Smooth muscle cell (in vitro differentiated cells): ENCODE results near the gene MARK2. TPM values are rescaled to one million over a fixed set of nuclear protein-coding genes. Genes with fewer than 3 reads are reported as not detected.

ENCODE experiments used
- DNase-seq: peaks from one replicate; lab custom pipeline; 2025; ENCODE audit not compliant: unreplicated experiment; lab: John Stamatoyannopoulos, UW
- H2AFZ ChIP-seq: fragments of 200-600 bp; sonication (generic); 2 replicates; pipeline ENCODE4 v1.6.0; 2016; ENCODE audit warnings: antibody characterized with exemption, low read depth, mild to moderate bottlenecking
- H3F3A ChIP-seq: fragments of 200-600 bp; sonication (generic); 2 replicates; pipeline ENCODE4 v1.6.0; 2017; ENCODE audit warnings: antibody characterized with exemption, low read depth
- H3K27ac ChIP-seq: fragments of 200-600 bp; sonication (generic); 2 replicates; pipeline ENCODE4 v1.5.1; 2016; ENCODE audit warnings: low read depth, mild to moderate bottlenecking
- H3K27me3 ChIP-seq: fragments of 200-600 bp; sonication (generic); 2 replicates; pipeline ENCODE4 v1.6.1; 2016; ENCODE audit warnings: low read depth, mild to moderate bottlenecking
- H3K36me3 ChIP-seq: fragments of 200-600 bp; sonication (generic); 2 replicates; pipeline ENCODE4 v1.5.1; 2016; ENCODE audit warnings: low read depth
- H3K4me1 ChIP-seq: fragments of 200-600 bp; sonication (generic); 2 replicates; pipeline ENCODE4 v1.5.1; 2016; ENCODE audit warnings: low read depth
- H3K4me2 ChIP-seq: fragments of 200-600 bp; sonication (generic); 2 replicates; pipeline ENCODE4 v1.6.0; 2016; ENCODE audit warnings: mild to moderate bottlenecking
- H3K4me3 ChIP-seq: fragments of 200-600 bp; sonication (generic); 2 replicates; pipeline ENCODE4 v1.5.1; 2016; ENCODE audit warnings: mild to moderate bottlenecking
- H3K79me2 ChIP-seq: fragments of 200-600 bp; sonication (generic); 2 replicates; pipeline ENCODE4 v1.6.0; 2016; ENCODE audit warnings: low read depth, mild to moderate bottlenecking
- H3K9ac ChIP-seq: fragments of 200-600 bp; sonication (generic); 2 replicates; pipeline ENCODE4 v1.6.0; 2016; ENCODE audit warnings: low read depth
- H3K9me3 ChIP-seq: fragments of 200-600 bp; sonication (generic); replicated peaks from 2 replicates; pipeline ENCODE4 v1.5.1; 2016; ENCODE audit warnings: low read depth
- H4K20me1 ChIP-seq: fragments of 200-600 bp; sonication (generic); 2 replicates; pipeline ENCODE4 v1.6.0; 2016; ENCODE audit warnings: low read depth
- WGBS: methylation state at CpG from one replicate; pipeline ENCODE4 v1.1.7; 2016; ENCODE audit warnings: low lambda C conversion rate; 5-methylcytosine and 5-hydroxymethylcytosine counted together
- polyA plus RNA-seq: library from polyadenylated mRNA; unstranded; fragments of >200 nt; fragmentation: Nextera tagmentation; extraction: Ambion mirVana; gene quantifications from 2 replicates; pipeline ENCODE4 v1.2.1, GENCODE V29; 2016
- total RNA-seq: library from RNA; depleted of rRNA; stranded (reverse); fragments of >200 nt; gene quantifications from 2 replicates; pipeline ENCODE4 v1.2.3, GENCODE V29; 2014
- TF ChIP-seq, protein P1 (sequence below): fragments of 200-600 bp; sonication (generic); IDR thresholded peaks from 2 replicates; pipeline ENCODE4 v1.5.1; 2017; ENCODE audit warnings: borderline replicate concordance, mild to moderate bottlenecking, antibody characterized with exemption; ENCODE audit not compliant: insufficient read depth, poor library complexity, severe bottlenecking

The MARK2 gene
- total and polyA plus RNA-seq, 2 experiments from 2014 or later: 14.2 to 23.3 TPM

DNA sequence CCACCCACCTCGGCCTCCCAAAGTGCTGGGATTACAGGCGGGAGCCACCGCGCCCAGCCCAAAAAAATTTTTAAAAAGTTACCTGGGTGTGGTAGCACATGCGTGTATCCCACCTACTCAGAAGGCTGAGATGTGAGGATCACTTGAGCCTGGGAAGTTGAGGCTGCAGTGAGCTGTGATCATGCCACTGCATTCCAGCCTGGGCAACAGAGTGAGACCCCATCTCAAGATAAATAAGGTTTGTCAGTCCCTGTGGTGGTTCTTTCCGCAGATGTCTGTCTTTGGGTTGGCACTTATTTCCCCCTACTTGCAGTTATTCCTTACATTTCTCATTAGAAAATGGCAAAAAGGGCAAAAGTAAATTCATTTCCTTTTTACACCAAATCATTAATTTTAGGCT, 8.0 kb downstream of the MARK2 start:
- H3K4me2 ChIP-seq: no peak overlapping the region
- 99% methylated on average over 6 of the region's 6 CpGs for WGBS
- H4K20me1 ChIP-seq: peaks cover 98% of the 10 kb centered on the region
- no peak for DNase-seq
- TF ChIP-seq, protein P1, sequence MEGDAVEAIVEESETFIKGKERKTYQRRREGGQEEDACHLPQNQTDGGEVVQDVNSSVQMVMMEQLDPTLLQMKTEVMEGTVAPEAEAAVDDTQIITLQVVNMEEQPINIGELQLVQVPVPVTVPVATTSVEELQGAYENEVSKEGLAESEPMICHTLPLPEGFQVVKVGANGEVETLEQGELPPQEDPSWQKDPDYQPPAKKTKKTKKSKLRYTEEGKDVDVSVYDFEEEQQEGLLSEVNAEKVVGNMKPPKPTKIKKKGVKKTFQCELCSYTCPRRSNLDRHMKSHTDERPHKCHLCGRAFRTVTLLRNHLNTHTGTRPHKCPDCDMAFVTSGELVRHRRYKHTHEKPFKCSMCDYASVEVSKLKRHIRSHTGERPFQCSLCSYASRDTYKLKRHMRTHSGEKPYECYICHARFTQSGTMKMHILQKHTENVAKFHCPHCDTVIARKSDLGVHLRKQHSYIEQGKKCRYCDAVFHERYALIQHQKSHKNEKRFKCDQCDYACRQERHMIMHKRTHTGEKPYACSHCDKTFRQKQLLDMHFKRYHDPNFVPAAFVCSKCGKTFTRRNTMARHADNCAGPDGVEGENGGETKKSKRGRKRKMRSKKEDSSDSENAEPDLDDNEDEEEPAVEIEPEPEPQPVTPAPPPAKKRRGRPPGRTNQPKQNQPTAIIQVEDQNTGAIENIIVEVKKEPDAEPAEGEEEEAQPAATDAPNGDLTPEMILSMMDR: no peak
- H3K27ac ChIP-seq: peak overlapping the region; percentile 69
- H3F3A ChIP-seq: peaks cover 6% of the 10 kb centered on the region
- H3K9me3 ChIP-seq: no peaks in the 10 kb centered on the region
- peak overlapping the region; percentile 50 for H3K9ac ChIP-seq
- H3K79me2 ChIP-seq: peaks cover 89% of the 10 kb centered on the region
- no peak overlapping the region for H3K4me3 ChIP-seq
- H3K4me1 ChIP-seq: peaks cover 16% of the 10 kb centered on the region
- H3K36me3 ChIP-seq: no peaks in the 10 kb centered on the region
- H2AFZ ChIP-seq: no peak overlapping the region
- H3K27me3 ChIP-seq: no peaks in the 10 kb centered on the region

GRCh38 chr11:63847363-63847762, 8.5 kb downstream of the MARK2 start:
- Histone ChIP-seq H3K36me3 (no peaks in the 10 kb centered on the region), H3K79me2 (peaks cover 87% of the 10 kb centered on the region), H3F3A (peaks cover 6% of the 10 kb centered on the region), H3K9ac (peak overlapping the region; percentile 50), H3K4me1 (peaks cover 12% of the 10 kb centered on the region), H2AFZ (no peak overlapping the region), H3K27me3 (no peaks in the 10 kb centered on the region), H3K9me3 (no peaks in the 10 kb centered on the region), H4K20me1 (peaks cover 97% of the 10 kb centered on the region), H3K27ac (peak overlapping the region; percentile 69), H3K4me3 (no peak overlapping the region), H3K4me2 (peak overlapping the region; percentile 62)
- TF ChIP-seq, protein P1: no peak
- WGBS: 72% methylated on average over 3 of the region's 3 CpGs
- no peak for DNase-seq

DNA sequence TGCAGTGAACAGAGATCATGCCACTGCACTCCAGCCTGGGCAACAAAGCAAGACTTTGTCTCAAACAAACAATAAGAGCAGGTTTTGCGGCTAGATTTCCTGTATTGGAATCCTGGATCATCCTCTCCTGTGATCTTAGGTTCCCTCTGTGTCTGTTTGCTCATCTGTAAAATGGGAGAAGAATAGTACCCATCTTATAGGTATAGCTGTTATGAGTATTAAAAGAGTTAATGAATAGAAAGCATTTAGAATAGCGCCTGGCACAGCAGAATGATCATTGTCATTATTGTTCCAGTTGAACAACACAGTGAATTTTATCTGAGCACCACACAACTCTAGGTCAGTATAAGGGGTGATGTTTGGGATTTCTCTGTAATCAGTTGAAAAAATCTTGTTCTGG, 10.8 kb downstream of the MARK2 start:
- TF ChIP-seq, protein P1: no peak
- H3F3A ChIP-seq: peaks cover 16% of the 10 kb centered on the region
- H2AFZ ChIP-seq: no peak overlapping the region
- H3K4me1 ChIP-seq: peaks cover 4% of the 10 kb centered on the region
- H3K79me2 ChIP-seq: peaks cover 84% of the 10 kb centered on the region
- peaks cover 97% of the 10 kb centered on the region for H4K20me1 ChIP-seq
- no peak overlapping the region for H3K9ac ChIP-seq
- no peak for DNase-seq
- no peak overlapping the region for H3K4me3 ChIP-seq
- H3K27ac ChIP-seq: no peak overlapping the region
- no peaks in the 10 kb centered on the region for H3K27me3 ChIP-seq
- H3K4me2 ChIP-seq: no peak overlapping the region
- WGBS: 94% methylated on average over 2 of the region's 2 CpGs
- no peaks in the 10 kb centered on the region for H3K9me3 ChIP-seq
- H3K36me3 ChIP-seq: no peaks in the 10 kb centered on the region

GRCh38 chr11:63850920-63851319, 12.0 kb downstream of the MARK2 start:
- Histone ChIP-seq H3K9me3 (no peaks in the 10 kb centered on the region), H3F3A (peaks cover 13% of the 10 kb centered on the region), H2AFZ (no peak overlapping the region), H3K4me3 (no peak overlapping the region), H3K36me3 (no peaks in the 10 kb centered on the region), H3K27me3 (no peaks in the 10 kb centered on the region), H3K9ac (no peak overlapping the region), H3K79me2 (peaks cover 91% of the 10 kb centered on the region), H3K27ac (no peak overlapping the region), H3K4me1 (peaks cover 8% of the 10 kb centered on the region), H4K20me1 (peaks cover 97% of the 10 kb centered on the region), H3K4me2 (no peak overlapping the region)
- DNase-seq: no peak
- 94% methylated on average over 5 of the region's 5 CpGs for whole genome bisulfite sequencing
- TF ChIP-seq, protein P1: no peak
